Measurements from ENCODE around the gene ATG4A.

ATG4A gene

GRCh38 chrX:108059801-108060200 lies 31.8 kb upstream of the ATG4A start:
- Mint-ChIP-seq H3K27ac (no peak overlapping the region), H3K36me3 (ENCODE audit: low read depth) (no peaks in the 10 kb centered on the region)

GRCh38 chrX:108064001-108064400 lies 27.6 kb upstream of the ATG4A start:
- Mint-ChIP-seq H3K36me3 (ENCODE audit: low read depth) (no peaks in the 10 kb centered on the region), H3K27me3 (ENCODE audit: low read depth) (peaks cover 100% of the 10 kb centered on the region), H3K4me3 (no peak overlapping the region), H3K27ac (no peak overlapping the region), H3K4me1 (peaks cover 8% of the 10 kb centered on the region), H3K9me3 (no peaks in the 10 kb centered on the region)
- no peak for TF ChIP-seq CTCF (IDR thresholded peaks at IDR 0.05; ENCODE audit: unreplicated experiment in 3 of 3)

More at GRCh38 chrX:108059801-108060200, 31.8 kb upstream of the ATG4A start:
- no peaks in the 10 kb centered on the region for H3K9me3 Mint-ChIP-seq
- no peak overlapping the region for H3K4me3 Mint-ChIP-seq
- peaks cover 14% of the 10 kb centered on the region for H3K4me1 Mint-ChIP-seq
- TF ChIP-seq CTCF (IDR thresholded peaks at IDR 0.05; ENCODE audit: unreplicated experiment in 3 of 3), result no peak
- H3K27me3 Mint-ChIP-seq (ENCODE audit: low read depth), result peaks cover 66% of the 10 kb centered on the region

GRCh38 chrX:108064613-108065012 lies 27.0 kb upstream of the ATG4A start:
- Mint-ChIP-seq H3K4me3 (no peak overlapping the region), H3K27me3 (ENCODE audit: low read depth) (peaks cover 100% of the 10 kb centered on the region), H3K36me3 (ENCODE audit: low read depth) (no peaks in the 10 kb centered on the region)

GRCh38 chrX:108068121-108068520 lies 23.5 kb upstream of the ATG4A start:
- H3K36me3 Mint-ChIP-seq (ENCODE audit: low read depth), result no peaks in the 10 kb centered on the region
- no peaks in the 10 kb centered on the region for H3K9me3 Mint-ChIP-seq

More at GRCh38 chrX:108064613-108065012, 27.0 kb upstream of the ATG4A start:
- Mint-ChIP-seq H3K9me3 (no peaks in the 10 kb centered on the region), H3K27ac (no peak overlapping the region), H3K4me1 (peaks cover 11% of the 10 kb centered on the region)
- no peak for TF ChIP-seq CTCF (IDR thresholded peaks at IDR 0.05; ENCODE audit: unreplicated experiment in 3 of 3)

GRCh38 chrX:108070891-108071290 lies 20.7 kb upstream of the ATG4A start:
- Mint-ChIP-seq H3K4me1 (peaks cover 19% of the 10 kb centered on the region), H3K27me3 (ENCODE audit: low read depth) (peaks cover 63% of the 10 kb centered on the region), H3K9me3 (no peaks in the 10 kb centered on the region), H3K36me3 (ENCODE audit: low read depth) (no peaks in the 10 kb centered on the region), H3K27ac (no peak overlapping the region), H3K4me3 (no peak overlapping the region)
- no peak for TF ChIP-seq CTCF (IDR thresholded peaks at IDR 0.05; ENCODE audit: unreplicated experiment in 3 of 3)

More at GRCh38 chrX:108068121-108068520, 23.5 kb upstream of the ATG4A start:
- no peak for TF ChIP-seq CTCF (IDR thresholded peaks at IDR 0.05; ENCODE audit: unreplicated experiment in 3 of 3)
- Mint-ChIP-seq H3K27me3 (ENCODE audit: low read depth) (peaks cover 65% of the 10 kb centered on the region), H3K4me1 (peaks cover 19% of the 10 kb centered on the region), H3K4me3 (no peak overlapping the region), H3K27ac (no peak overlapping the region)

GRCh38 chrX:108071578-108071977 lies 20.0 kb upstream of the ATG4A start:
- Mint-ChIP-seq H3K27me3 (ENCODE audit: low read depth) (peaks cover 60% of the 10 kb centered on the region), H3K27ac (no peak overlapping the region), H3K4me3 (no peak overlapping the region), H3K9me3 (no peaks in the 10 kb centered on the region), H3K36me3 (ENCODE audit: low read depth) (no peaks in the 10 kb centered on the region), H3K4me1 (peaks cover 18% of the 10 kb centered on the region)
- TF ChIP-seq CTCF (IDR thresholded peaks at IDR 0.05; ENCODE audit: unreplicated experiment in 3 of 3), result no peak
